Measurements from ENCODE around the gene MYBPC2.

MYBPC2 gene

DNA sequence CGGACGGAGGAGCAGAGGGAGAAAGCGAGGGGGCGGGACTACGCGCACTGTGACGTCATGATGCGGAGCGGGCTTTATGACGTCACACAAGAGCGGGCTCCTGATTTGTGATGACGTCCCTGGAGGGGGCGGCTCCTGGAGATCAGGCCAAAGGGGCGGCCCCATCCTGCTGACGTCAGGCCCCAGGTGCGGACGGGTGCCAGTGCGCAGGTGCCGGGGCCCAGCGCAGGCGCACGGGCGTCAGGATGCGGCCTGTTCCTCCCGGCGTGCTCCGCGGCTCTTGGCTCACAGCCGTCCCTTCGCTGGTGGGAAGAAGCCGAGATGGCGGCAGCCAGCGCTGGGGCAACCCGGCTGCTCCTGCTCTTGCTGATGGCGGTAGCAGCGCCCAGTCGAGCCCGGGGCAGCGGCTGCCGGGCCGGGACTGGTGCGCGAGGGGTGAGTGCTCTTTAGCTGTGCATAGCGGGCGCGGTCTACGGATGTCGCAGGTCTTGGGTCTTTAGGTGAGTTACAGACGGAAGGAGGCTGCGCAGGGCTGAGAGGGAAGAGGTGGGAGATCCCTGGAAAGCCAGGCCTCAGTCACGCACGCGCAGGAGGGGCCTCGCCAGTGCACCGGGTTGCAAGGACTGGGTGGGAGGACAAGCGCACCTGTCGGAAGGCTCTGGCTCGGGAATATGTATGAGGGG lies 43.7 kb downstream of the MYBPC2 start, which contains the start of the genes EMC10 and GARIN5A (continued):
- TF ChIP-seq, protein P1, sequence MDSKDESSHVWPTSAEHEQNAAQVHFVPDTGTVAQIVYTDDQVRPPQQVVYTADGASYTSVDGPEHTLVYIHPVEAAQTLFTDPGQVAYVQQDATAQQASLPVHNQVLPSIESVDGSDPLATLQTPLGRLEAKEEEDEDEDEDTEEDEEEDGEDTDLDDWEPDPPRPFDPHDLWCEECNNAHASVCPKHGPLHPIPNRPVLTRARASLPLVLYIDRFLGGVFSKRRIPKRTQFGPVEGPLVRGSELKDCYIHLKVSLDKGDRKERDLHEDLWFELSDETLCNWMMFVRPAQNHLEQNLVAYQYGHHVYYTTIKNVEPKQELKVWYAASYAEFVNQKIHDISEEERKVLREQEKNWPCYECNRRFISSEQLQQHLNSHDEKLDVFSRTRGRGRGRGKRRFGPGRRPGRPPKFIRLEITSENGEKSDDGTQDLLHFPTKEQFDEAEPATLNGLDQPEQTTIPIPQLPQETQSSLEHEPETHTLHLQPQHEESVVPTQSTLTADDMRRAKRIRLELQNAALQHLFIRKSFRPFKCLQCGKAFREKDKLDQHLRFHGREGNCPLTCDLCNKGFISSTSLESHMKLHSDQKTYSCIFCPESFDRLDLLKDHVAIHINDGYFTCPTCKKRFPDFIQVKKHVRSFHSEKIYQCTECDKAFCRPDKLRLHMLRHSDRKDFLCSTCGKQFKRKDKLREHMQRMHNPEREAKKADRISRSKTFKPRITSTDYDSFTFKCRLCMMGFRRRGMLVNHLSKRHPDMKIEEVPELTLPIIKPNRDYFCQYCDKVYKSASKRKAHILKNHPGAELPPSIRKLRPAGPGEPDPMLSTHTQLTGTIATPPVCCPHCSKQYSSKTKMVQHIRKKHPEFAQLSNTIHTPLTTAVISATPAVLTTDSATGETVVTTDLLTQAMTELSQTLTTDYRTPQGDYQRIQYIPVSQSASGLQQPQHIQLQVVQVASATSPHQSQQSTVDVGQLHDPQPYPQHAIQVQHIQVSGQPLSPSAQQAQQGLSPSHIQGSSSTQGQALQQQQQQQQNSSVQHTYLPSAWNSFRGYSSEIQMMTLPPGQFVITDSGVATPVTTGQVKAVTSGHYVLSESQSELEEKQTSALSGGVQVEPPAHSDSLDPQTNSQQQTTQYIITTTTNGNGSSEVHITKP (tag by site-specific recombination; IDR thresholded peaks at IDR 0.05): peak; percentile 77
- TF ChIP-seq ZNF138 (tag by site-specific recombination; IDR thresholded peaks at IDR 0.05; ENCODE audit: borderline replicate concordance) (no peak), KLF8 (tag by site-specific recombination; IDR thresholded peaks at IDR 0.05) (peak; percentile 76), ZNF677 (tag by site-specific recombination; IDR thresholded peaks at IDR 0.05) (no peak), ZNF433 (tag by site-specific recombination; IDR thresholded peaks at IDR 0.05; ENCODE audit: low read depth) (no peak), ZNF623 (tag by site-specific recombination; IDR thresholded peaks at IDR 0.05) (no peak), REPIN1 (tag by site-specific recombination; IDR thresholded peaks at IDR 0.05; ENCODE audit: low read depth) (peak; percentile 86; the same call in 1 of the 2 replicates), ZNF416 (tag by site-specific recombination; IDR thresholded peaks at IDR 0.05) (no peak), ZEB2 (tag by site-specific recombination; IDR thresholded peaks at IDR 0.05) (peak; percentile 54), ZNF585B (tag by site-specific recombination; IDR thresholded peaks at IDR 0.05) (no peak), ZNF394 (tag by site-specific recombination; IDR thresholded peaks at IDR 0.05; ENCODE audit: borderline replicate concordance) (peak; percentile 64; the same call in 1 of the 2 replicates), ZNF2 (tag by site-specific recombination; IDR thresholded peaks at IDR 0.05) (peak; percentile 80), ZNF132 (tag by site-specific recombination; IDR thresholded peaks at IDR 0.05; ENCODE audit: borderline replicate concordance) (no peak), ZFP69B (tag by site-specific recombination; IDR thresholded peaks at IDR 0.05) (peak; percentile 55), KLF10 (tag by site-specific recombination; IDR thresholded peaks at IDR 0.05) (peak; percentile 78), ZNF626 (tag by site-specific recombination; IDR thresholded peaks at IDR 0.05) (no peak), ZNF785 (tag by site-specific recombination; IDR thresholded peaks at IDR 0.05) (no peak)
- TF ChIP-seq, protein P2, sequence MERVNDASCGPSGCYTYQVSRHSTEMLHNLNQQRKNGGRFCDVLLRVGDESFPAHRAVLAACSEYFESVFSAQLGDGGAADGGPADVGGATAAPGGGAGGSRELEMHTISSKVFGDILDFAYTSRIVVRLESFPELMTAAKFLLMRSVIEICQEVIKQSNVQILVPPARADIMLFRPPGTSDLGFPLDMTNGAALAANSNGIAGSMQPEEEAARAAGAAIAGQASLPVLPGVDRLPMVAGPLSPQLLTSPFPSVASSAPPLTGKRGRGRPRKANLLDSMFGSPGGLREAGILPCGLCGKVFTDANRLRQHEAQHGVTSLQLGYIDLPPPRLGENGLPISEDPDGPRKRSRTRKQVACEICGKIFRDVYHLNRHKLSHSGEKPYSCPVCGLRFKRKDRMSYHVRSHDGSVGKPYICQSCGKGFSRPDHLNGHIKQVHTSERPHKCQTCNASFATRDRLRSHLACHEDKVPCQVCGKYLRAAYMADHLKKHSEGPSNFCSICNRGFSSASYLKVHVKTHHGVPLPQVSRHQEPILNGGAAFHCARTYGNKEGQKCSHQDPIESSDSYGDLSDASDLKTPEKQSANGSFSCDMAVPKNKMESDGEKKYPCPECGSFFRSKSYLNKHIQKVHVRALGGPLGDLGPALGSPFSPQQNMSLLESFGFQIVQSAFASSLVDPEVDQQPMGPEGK (tag by site-specific recombination; IDR thresholded peaks at IDR 0.05): peak; percentile 56; the same call in 1 of the 2 replicates
- TF ChIP-seq, protein P3, sequence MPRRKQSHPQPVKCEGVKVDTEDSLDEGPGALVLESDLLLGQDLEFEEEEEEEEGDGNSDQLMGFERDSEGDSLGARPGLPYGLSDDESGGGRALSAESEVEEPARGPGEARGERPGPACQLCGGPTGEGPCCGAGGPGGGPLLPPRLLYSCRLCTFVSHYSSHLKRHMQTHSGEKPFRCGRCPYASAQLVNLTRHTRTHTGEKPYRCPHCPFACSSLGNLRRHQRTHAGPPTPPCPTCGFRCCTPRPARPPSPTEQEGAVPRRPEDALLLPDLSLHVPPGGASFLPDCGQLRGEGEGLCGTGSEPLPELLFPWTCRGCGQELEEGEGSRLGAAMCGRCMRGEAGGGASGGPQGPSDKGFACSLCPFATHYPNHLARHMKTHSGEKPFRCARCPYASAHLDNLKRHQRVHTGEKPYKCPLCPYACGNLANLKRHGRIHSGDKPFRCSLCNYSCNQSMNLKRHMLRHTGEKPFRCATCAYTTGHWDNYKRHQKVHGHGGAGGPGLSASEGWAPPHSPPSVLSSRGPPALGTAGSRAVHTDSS (tag by site-specific recombination; IDR thresholded peaks at IDR 0.05): no peak; the same call in 1 of the 2 replicates
- TF ChIP-seq, protein P4, sequence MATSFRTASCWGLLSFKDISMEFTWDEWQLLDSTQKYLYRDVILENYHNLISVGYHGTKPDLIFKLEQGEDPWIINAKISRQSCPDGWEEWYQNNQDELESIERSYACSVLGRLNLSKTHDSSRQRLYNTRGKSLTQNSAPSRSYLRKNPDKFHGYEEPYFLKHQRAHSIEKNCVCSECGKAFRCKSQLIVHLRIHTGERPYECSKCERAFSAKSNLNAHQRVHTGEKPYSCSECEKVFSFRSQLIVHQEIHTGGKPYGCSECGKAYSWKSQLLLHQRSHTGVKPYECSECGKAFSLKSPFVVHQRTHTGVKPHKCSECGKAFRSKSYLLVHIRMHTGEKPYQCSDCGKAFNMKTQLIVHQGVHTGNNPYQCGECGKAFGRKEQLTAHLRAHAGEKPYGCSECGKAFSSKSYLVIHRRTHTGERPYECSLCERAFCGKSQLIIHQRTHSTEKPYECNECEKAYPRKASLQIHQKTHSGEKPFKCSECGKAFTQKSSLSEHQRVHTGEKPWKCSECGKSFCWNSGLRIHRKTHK (tag by site-specific recombination; IDR thresholded peaks at IDR 0.05): no peak
- TF ChIP-seq, protein P5, sequence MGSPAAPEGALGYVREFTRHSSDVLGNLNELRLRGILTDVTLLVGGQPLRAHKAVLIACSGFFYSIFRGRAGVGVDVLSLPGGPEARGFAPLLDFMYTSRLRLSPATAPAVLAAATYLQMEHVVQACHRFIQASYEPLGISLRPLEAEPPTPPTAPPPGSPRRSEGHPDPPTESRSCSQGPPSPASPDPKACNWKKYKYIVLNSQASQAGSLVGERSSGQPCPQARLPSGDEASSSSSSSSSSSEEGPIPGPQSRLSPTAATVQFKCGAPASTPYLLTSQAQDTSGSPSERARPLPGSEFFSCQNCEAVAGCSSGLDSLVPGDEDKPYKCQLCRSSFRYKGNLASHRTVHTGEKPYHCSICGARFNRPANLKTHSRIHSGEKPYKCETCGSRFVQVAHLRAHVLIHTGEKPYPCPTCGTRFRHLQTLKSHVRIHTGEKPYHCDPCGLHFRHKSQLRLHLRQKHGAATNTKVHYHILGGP (tag by site-specific recombination; IDR thresholded peaks at IDR 0.05): peak; percentile 97
- TF ChIP-seq, protein P6, sequence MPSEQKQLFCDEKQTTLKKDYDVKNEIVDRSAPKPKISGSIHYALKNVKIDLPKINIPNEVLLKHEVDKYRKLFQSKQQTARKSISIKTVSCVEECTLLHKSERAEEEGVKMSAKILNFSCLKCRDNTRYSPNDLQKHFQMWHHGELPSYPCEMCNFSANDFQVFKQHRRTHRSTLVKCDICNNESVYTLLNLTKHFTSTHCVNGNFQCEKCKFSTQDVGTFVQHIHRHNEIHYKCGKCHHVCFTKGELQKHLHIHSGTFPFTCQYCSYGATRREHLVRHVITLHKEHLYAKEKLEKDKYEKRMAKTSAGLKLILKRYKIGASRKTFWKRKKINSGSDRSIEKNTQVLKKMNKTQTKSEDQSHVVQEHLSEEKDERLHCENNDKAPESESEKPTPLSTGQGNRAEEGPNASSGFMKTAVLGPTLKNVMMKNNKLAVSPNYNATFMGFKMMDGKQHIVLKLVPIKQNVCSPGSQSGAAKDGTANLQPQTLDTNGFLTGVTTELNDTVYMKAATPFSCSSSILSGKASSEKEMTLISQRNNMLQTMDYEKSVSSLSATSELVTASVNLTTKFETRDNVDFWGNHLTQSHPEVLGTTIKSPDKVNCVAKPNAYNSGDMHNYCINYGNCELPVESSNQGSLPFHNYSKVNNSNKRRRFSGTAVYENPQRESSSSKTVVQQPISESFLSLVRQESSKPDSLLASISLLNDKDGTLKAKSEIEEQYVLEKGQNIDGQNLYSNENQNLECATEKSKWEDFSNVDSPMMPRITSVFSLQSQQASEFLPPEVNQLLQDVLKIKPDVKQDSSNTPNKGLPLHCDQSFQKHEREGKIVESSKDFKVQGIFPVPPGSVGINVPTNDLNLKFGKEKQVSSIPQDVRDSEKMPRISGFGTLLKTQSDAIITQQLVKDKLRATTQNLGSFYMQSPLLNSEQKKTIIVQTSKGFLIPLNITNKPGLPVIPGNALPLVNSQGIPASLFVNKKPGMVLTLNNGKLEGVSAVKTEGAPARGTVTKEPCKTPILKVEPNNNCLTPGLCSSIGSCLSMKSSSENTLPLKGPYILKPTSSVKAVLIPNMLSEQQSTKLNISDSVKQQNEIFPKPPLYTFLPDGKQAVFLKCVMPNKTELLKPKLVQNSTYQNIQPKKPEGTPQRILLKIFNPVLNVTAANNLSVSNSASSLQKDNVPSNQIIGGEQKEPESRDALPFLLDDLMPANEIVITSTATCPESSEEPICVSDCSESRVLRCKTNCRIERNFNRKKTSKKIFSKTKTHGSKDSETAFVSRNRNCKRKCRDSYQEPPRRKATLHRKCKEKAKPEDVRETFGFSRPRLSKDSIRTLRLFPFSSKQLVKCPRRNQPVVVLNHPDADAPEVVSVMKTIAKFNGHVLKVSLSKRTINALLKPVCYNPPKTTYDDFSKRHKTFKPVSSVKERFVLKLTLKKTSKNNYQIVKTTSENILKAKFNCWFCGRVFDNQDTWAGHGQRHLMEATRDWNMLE (tag by site-specific recombination; conservative IDR thresholded peaks at IDR 0.05; ENCODE audit: low read depth): 0 out of 2 replicates have a peak, but pooled peaks have one; percentile 28
- TF ChIP-seq, protein P7, sequence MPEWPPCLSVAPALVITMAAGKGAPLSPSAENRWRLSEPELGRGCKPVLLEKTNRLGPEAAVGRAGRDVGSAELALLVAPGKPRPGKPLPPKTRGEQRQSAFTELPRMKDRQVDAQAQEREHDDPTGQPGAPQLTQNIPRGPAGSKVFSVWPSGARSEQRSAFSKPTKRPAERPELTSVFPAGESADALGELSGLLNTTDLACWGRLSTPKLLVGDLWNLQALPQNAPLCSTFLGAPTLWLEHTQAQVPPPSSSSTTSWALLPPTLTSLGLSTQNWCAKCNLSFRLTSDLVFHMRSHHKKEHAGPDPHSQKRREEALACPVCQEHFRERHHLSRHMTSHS (tag by site-specific recombination; IDR thresholded peaks at IDR 0.05): no peak
